ENCODE measurements around the gene TAPBP.
"Not testable (repeated sequence)": the region's sequence is repeated elsewhere in the genome, so short reads cannot be mapped to it uniquely, and the experiment has no call there.

The TAPBP gene

DNA sequence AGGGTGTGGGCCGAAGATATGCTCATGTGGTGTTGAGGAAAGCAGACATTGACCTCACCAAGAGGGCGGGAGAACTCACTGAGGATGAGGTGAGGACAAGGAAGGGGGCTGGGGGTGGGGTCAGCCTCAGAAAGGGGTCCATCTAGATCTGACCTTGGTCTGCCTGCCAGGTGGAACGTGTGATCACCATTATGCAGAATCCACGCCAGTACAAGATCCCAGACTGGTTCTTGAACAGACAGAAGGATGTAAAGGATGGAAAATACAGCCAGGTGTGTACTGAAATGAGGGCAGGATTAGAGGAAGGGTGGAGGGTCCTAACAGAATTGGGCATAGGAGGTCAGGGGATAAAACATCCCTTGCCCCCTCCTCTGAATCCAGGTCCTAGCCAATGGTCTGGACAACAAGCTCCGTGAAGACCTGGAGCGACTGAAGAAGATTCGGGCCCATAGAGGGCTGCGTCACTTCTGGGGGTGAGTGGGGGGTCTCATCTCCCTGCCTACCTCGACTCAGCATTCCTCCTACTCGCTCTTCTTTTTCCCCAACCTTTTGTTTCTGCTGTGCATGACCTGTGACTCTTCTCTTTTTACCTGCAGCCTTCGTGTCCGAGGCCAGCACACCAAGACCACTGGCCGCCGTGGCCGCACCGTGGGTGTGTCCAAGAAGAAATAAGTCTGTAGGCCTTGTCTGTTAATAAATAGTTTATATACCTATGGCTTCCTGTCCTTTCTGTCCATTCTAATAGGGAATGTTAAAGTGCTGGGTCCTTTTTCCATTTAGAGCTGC lies 37.9 kb downstream of the TAPBP start:
- not testable (repeated sequence) for DNase-seq

DNA sequence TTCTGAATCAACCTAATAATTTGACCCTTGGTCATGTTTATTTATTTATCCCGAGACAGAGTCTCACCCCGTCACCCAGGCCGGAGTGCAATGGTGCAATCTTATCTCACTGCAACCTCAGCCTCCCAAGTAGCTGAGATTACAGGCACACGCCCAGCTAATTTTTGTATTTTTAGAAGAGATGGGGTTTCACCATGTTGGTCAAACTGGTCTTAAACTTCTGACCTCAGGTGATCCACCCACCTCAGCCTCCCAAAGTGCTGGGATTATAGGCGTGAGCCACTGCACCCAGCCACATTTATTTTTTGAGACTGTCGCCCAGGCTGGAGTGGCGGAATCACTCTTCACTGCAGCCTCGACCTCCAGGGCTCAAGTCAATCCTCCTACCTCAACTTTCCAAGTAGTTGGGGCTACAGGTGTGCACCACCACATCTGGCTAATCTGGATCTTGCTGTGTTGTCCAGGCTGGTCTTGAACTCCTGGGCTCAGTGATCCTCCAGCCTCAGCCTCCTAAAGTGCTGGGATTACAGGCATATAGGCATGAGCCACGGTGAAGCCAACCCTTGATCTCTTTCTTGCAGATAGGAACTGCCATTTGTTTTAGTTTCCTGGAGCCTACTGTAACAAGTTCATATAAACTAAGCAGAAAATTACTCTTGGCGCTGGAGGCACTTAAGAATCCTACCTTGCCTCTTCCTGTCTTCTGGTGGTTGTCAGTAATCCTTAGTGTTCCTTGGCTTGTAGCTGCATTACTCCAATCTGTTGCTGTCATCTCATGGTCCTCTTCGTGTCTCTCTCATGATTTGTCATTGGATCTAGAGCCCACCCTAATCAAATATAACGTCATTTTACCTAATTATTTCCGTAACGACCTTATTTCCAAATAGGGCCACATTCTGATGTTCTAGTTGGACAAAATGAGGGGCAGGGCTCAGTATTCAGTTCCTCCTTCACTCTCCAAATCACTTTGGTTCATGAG lies 39.7 kb downstream of the TAPBP start:
- no peak for DNase-seq

DNA sequence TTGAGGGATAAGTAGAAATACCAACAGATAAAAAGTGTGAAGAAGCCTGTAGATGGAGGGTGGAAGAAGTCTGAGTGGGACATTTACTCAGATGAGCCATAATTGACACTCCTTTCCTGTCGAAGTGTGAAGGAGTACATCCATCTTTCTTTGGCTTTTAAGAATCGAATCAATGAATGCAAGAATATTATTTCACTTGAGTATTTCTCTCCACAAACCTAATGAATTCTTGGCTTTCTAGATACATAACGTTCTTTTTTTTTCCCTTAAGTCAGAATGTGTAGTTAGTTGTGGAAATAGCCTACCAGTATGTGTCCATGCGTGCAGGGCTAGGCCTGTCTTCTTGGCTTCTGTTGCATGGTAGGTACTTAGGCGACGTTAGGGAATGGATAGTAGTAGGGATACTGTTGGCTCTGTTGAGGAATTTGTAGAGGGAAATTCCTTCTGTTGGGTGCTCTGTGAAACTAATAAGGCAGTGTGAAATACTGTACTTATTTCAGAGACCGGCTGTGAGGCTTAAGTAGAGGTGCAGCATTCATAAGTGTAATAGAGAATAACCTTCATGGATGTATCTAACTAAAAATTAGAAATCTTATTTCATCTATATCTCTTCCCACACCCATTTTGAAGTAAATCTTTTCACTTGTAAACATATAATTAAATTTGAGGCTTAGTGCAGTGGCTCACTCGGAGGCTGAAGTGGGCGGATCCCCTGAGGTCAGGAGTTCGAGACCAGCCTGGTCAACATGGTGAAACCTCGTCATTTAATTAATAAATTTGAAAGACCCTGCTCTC lies 40.6 kb downstream of the TAPBP start:
- DNase-seq: no peak

DNA sequence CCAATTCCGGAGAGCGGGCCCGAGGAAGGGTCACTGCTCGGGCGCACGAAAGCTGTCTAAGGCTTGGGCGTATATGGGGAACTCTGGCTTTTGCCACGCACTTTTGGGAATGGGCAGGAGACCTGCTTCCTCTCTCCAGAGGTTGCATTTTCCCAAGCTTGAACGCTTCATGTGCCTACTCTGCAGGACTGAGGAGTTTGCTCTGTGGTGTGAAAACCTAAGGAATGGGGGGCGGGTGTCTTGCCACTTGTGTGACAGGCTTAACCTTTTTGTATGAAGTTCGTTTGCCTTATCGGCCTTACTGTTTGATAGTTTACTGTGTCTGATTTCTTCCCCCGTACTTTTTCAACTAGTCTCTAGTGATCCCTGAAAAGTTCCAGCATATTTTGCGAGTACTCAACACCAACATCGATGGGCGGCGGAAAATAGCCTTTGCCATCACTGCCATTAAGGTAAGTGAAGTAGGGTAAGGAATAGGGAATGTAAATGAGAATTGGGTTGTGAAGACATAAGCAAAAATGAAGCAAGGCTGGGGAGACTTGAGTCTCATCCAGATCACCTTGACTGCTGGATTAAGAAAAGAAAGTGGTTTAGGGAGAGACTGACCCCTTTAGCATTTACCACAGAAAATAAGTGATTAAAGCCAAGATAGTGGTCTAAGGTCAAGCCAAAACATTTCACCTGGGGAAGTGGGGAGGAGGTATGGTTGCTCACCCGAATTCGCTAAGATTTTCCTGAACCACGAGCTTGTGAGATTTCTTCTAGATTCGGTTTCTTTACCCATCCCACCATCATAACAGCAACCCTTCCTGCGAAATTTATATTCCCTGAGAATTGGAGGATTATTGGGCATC lies 41.4 kb downstream of the TAPBP start:
- DNase-seq: no peak

DNA sequence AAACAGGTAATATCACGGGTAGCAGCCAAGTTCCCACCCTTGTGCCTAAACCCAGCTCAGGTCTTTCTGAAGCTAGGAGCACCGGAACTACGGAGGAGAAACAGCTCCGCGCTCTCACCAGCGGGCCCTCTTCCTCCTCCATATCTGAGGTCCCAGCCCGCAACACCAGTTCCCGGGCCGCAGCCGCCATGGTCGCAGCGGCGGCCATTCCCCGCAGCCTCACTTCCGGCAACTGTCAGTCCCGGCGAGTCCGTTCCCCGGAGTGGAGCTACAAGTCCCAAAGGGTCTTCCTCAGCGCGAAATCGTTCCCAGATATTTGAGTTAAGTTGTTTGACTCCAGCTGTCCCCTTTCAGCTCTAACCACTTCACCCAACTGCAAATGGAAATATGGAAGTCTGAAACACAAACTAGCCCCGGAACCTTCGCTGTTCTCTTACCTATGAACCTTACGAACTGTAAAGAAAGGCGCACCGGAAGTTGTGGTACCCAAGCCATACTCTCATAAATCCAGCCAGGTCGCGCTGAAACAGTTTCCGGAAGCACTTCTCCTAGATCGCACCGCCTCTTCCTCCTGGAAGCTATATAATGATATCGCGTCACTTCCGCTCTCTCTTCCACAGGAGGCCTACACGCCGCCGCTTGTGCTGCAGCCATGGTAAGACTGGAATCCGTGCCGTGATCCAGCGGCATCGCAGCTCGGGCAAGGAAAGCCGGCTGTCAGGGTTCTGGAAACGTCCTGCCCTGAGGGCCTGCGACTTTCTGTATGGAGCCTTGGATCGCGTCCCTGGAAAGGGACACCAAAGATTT lies 42.2 kb downstream of the TAPBP start, which contains the start of the genes RPS18 and VPS52:
Gene RPS18 (plus strand): TSS at position 608 of the 807 bp plus-strand sequence. CDS start 45 bp downstream, at position 653.
Gene VPS52 (minus strand): TSS at position 409 of the 807 bp plus-strand sequence. CDS start 201 bp downstream, at position 208.
- peak; percentile 99 for DNase-seq

DNA sequence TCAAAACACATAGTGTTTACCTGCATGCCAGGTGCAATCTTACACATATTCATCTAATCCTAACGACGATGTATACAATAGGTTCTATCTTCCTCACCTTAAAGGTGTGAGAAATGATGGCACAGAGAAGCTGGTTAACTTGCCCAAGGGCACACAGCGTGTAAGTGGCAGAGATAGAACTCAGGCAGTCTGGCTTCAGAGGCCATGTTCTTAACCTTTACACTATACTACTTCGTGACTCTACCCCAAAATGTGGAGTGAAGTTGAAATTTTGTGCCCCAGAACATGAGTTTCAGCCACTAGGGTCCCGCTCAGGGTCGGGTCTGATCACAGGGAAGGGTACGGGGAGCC lies 42.8 kb downstream of the TAPBP start:
- DNase-seq: no peak

DNA sequence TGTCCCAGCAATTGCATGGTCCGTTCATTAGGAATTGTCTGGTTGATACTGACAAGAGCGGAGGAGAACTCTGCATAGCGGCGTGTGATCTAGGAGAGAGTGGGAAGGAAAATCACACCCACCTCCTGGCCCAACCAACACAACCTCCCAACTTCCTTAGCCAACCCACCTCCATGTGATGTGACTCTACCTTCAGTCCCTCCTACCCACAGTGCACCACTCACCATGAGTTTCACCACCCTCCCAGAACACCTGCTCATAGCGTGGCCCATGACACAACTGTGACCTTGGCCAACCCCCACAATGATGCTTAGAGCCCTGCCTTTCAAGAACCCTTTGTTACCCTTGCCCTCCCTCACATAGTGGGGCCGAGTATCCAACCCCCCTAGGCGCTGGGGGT lies 49.9 kb downstream of the TAPBP start:
- DNase-seq: no peak

DNA sequence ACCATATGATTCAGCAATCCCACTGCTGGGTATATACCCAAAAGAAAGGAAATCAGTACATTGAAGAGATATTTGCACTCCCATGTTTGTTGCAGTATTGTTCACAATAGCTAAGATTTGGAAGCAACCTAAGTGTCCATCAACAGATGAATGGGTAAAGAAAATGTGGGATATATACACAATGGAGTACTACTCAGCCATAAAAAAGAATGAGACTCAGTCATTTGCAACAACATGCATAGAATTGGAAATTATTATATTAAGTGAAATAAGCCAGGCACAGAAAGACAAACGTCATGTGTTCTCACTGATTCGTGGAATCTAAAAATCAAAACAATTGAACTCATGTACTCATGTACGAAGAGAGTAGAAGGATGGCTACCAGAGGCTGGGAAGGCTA lies 51.4 kb downstream of the TAPBP start:
- DNase-seq: not testable (repeated sequence)

DNA sequence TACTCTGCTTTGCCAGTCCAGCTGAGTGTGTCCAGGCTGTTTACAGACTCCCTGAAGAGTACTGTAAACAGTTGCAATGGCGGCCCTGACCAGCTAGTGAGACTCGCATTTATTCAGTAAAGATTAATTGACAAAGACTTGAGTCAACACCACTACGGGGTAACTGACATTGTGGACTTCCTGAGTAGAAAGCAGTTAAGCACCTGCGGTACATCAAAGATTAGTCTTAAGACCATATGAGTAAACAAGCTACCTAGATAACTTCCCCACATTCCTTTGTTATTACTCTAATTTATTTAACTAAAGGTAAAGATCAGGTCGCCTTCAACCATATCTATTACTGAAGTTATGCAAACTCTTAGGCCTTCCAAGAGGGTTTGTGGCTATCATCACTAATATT lies 54.8 kb downstream of the TAPBP start:
- no peak for DNase-seq

DNA sequence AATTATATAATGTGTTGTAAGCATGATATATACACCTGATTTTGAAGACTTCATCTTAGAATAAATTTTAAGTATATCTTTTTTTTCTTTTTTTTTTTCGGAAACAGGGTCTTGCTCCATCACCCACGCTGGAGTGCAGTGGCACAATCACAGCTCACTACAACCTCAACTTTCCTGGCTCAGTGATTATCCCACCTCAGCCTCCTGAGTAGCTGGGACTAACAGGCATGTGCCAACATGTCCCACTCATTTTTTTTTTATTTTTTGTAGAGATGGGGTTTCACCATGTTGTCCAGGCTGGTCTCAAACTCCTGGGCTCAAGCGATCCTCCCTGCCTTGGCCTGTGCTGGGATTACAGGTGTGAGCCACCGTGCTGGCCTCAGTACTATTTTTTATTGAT lies 59.3 kb downstream of the TAPBP start:
- DNase-seq: no peak

DNA sequence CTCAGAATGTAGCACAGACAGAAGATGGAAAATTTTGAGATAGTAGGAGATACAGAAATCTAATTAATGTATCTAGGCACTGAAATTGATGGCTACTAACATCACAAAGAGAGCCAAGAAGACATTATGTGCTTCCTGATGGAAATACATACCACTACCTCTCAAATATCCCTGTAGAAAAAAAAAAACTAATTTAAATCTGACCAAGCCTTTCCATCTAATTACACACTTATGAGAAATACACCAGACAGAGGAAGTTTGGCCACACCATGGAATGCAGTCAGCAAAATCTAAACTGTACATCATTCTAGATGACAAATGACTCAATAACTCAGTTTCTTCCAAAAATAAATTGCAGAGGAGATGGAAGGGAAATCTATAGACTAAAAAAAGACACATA lies 61.1 kb downstream of the TAPBP start:
- DNase-seq: peak in 1 of 2 donors; percentile 33

DNA sequence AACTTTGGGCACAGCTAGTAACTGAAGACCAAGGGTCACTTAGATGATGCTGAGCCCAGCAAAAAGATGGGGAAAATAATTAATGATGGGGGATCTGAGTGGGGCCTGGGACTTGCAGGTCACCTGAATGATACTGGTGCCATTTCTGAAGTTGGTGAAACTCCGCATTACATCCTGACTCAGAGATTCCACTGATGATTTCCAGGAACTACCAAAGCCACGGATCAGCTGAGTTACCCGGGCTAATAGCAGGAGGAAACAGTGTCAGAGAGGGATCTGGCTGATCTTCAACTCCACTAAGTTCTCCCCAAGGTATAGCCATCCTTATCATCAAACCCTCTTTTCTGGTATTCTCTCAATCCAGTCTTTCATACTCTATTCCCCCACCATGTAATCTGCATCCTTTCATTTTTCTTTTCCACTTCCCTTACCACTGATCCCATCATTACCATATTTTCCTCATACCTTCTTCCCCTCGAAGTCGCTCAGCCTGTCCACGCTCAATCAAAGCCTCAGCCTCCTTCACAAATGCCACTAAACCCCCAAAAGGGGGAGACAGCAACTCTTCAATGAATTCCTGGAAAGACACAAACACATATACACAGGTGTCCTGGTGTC lies 62.4 kb downstream of the TAPBP start:
- DNase-seq: no peak

DNA sequence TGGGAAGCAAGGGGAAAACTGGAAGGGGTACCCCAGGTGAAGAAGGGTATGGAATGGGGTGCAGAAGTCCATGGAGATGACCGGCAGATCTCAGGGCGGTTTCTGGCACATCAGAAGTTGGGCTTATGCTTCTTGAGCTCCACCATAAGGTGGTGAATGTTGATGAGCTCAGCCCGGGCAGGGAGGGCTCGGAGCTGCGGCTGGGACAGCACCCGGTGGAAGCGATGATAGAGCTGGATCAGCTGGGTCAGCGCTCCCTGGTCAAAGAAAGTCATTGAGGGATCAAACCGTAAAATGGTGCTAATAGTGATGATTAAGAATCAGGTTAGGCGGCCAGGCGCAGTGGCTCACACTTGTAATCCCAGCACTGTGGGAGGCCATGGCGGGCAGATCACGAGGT lies 63.1 kb downstream of the TAPBP start:
- no peak for DNase-seq

DNA sequence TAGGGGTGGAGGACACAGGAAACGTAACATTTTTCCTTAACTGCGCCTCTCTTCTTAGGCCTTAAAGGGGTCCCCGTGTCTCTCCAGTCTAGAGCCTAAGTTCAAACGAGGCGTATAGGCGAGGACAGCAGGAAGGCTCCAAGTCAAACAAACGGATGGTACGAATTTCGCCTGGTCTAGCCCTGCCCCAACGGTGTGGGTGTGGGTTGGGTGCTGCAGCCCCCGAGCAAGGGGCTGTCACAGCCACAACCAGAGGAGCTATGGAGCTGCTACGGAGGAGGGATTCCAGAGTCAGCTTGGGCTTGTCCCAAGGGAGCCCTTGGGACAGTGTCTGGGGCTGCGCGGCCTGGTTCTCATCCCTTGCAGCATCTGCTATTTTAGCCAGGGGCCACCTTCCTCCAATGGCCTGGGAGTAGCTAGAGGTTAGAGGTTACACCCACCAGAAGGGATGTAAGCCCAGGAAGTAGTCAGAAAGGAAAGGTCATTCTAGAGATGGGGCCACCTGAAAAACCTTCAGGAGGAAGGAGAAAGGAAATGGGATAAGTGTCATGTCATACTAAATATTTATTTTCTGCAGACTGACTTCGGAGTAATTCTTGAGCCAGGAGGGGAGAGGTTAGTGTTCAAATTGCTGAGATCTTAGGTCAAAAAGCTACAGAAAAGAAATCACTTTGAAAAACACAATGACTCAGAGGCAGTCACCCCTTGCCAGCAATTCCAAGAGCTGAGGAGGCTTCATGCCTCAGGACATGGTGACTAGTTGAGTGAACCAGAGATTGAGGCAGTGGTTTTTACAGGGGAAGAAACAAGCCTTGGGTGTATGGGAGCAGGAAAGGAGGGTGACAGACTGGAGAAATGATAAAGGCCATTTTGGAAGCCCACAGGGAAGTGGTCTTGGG lies 63.9 kb downstream of the TAPBP start:
- DNase-seq: peak in 1 of 2 donors; percentile 6

Measured in inflammatory macrophage (primary cell).